K562 treated with DMSO at 1 percent for 48 hours (cell line): ENCODE results near the gene USP36. TPM values are rescaled to one million over a fixed set of nuclear protein-coding genes. Genes with fewer than 3 reads are reported as not detected.

Experiments used
- total RNA-seq: library from RNA; unstranded; fragments of 300-600 nt; gene quantifications from 2 replicates; pipeline ENCODE4 v1.2.3, GENCODE V29; 2022; ENCODE audit warnings: low replicate concordance; ENCODE audit errors: extremely low read depth

The USP36 gene
- total RNA-seq: not detected in 2 replicates

DNA sequence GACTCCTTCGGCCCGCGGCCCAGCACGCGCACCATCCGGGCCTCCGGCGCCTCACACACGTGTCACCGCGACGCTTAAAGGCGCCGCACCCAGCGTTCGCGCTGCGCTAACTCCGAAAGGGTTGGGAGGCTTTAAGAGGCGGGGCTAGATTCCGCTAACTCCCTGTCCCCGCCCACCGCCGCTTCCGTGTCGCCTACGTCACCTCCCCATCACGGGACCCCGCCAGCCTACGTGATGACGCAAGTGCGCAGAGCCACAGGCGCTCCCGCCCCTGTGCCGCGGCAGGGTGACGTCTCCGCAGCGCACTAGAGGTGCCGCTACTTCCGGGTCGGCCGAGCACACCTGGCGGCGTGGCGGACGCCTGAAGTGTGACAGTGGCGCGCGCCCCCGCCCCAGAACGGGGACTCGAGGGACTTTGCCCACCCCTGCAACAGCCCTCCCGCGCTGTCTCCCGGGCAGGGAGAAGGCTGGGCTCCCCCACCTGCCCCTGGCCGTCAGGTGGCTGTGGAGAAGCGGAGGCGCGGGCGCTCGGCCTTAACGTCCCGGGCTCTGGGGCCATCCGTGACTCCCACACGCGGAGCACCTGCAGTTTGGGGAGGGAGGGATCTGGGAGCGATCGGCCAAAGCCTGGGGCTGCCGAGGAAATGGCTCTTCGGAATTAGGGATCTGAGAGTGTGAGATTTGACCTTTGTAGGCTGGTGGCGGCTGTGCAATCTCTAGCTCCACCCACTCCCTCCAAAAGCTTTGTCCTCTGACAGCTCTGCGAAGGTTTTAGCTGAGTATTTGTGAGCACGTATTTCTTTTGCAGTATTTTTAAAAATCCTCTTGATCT, at the start of gene USP36:
Gene USP36, minus strand, starts transcription at position 35 of the 832 bp plus-strand sequence. CDS start 4,451 bp downstream, outside the sequence.

DNA sequence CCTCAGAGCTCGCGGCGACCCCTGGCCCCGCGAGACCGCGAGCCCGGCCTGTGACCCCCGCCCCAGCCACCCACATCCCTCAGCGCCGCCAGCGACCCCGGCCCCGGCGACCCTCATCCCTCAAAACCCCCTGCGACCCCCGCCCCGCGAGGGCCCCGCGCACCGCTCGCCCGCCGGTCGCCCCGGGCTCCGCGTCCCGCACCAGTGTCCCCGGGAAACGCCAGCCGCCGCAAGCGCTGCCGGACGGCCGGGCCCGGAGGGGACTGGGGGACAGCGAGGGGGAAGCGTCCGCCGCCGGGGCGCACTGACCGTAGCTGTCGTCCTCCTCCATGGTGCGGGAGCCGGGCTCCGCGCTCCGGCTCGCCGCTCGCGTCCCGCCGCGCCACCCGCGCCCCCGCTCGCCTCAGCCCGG, 58.7 kb downstream of the USP36 start, which contains the start of gene CYTH1:
Gene CYTH1, minus strand, starts transcription at position 381 of the 412 bp plus-strand sequence. Its CDS starts 50 bp downstream, at position 331.

Other genes with a start within 250 kb of the USP36 start
- gene CYTH1, start 58.5 kb downstream of the USP36 start, total RNA-seq: not detected in 2 replicates
- not detected in 2 replicates for gene CEP295NL, start 62.4 kb upstream of the USP36 start, total RNA-seq
- gene TIMP2, start 84.6 kb upstream of the USP36 start, total RNA-seq: not detected in 2 replicates
- gene LGALS3BP, start 139.1 kb upstream of the USP36 start, total RNA-seq: not detected in 2 replicates
- not detected in 2 replicates for gene CANT1, start 168.9 kb upstream of the USP36 start, total RNA-seq
- not detected in 2 replicates for gene C1QTNF1, start 183.4 kb upstream of the USP36 start, total RNA-seq
- gene ENGASE, start 234.0 kb upstream of the USP36 start, total RNA-seq: not detected in 2 replicates